IPS-20b (cell line): ENCODE measurements around the gene AKR7A2.

Source experiments
- H3K27ac ChIP-seq: one replicate; pipeline ENCODE4 v1.5.1; 2013; ENCODE audit warnings: low read length
- H3K27me3 ChIP-seq: 2 replicates; pipeline ENCODE4 v1.6.1; 2013; ENCODE audit warnings: mild to moderate bottlenecking, low read length, inconsistent platforms; ENCODE audit not compliant: insufficient read depth
- H3K36me3 ChIP-seq: 2 replicates; pipeline ENCODE4 v1.6.1; 2013; ENCODE audit warnings: low read depth, mild to moderate bottlenecking, inconsistent platforms, low read length, moderate library complexity; ENCODE audit not compliant: insufficient read depth
- H3K4me1 ChIP-seq: 2 replicates; pipeline ENCODE4 v1.6.1; 2013; ENCODE audit warnings: mild to moderate bottlenecking, control low read depth, inconsistent platforms, low read length, moderate library complexity; ENCODE audit not compliant: insufficient read depth
- H3K4me3 ChIP-seq: 2 replicates; pipeline ENCODE4 v1.5.1; 2013; ENCODE audit warnings: mild to moderate bottlenecking, low read length, inconsistent platforms
- H3K9ac ChIP-seq: 2 replicates; pipeline ENCODE4 v1.6.1; 2013; ENCODE audit warnings: low read depth, mild to moderate bottlenecking, inconsistent platforms, low read length, moderate library complexity
- H3K9me3 ChIP-seq: 2 replicates; pipeline ENCODE4 v1.6.1; 2013; ENCODE audit warnings: mild to moderate bottlenecking, low read depth, low read length, inconsistent platforms; ENCODE audit not compliant: insufficient read depth

Gene AKR7A2

DNA sequence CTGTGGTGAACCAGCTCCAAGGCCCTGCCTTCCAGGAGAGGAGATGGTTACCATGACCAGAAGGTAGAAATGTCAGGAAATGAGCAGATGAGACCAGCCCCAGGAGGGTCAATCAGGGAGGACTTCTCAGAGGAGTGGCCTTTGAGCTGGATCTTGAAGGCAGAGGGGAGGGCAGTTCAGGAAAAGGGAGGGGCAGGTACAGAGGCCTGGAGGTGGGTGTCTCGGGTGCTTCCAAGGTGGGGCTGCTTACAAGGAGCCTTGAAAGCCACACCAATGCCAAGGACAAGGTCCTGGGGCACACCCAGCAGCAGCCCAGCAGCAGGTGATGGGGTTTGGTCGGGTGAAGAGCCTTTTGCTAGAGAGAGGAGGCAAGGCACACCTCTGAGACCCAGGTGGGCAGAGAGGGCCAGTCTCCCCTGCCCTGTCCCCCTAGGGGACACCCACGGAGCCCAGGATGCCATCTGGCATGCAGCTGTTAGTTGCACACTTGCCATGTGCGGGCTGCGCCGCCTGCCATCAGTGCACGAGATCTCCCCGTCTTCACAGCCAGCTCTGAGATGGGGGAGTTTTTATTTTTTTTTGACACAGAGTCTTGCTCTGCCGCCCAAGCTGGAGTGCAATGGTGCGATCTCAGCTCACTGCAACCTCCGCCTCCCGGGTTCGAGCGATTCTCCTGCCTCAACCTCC, 18.6 kb upstream of the AKR7A2 start:
- H3K9ac ChIP-seq, result no peak overlapping the region
- H3K4me3 ChIP-seq, result no peak overlapping the region
- no peak overlapping the region for H3K27ac ChIP-seq
- H3K4me1 ChIP-seq, result no peaks in the 10 kb centered on the region
- H3K9me3 ChIP-seq, result no peaks in the 10 kb centered on the region
- no peaks in the 10 kb centered on the region for H3K27me3 ChIP-seq
- peaks cover 19% of the 10 kb centered on the region for H3K36me3 ChIP-seq

- no peak overlapping the region for H3K4me3 ChIP-seq
- H3K36me3 ChIP-seq, result peaks cover 23% of the 10 kb centered on the region
- H3K9me3 ChIP-seq, result no peaks in the 10 kb centered on the region
- H3K4me1 ChIP-seq, result no peaks in the 10 kb centered on the region
- H3K27ac ChIP-seq, result no peak overlapping the region
- H3K27me3 ChIP-seq, result no peaks in the 10 kb centered on the region
- no peak overlapping the region for H3K9ac ChIP-seq
Measured at GRCh38 chr1:19329611-19330010, 17.7 kb upstream of the AKR7A2 start.

- Histone ChIP-seq H3K27ac (no peak overlapping the region), H3K9ac (no peak overlapping the region), H3K4me1 (no peaks in the 10 kb centered on the region)
Measured at GRCh38 chr1:19329188-19329587, 17.2 kb upstream of the AKR7A2 start.

GRCh38 chr1:19328486-19328885, 16.5 kb upstream of the AKR7A2 start:
- Histone ChIP-seq H3K4me3 (no peak overlapping the region), H3K4me1 (no peaks in the 10 kb centered on the region), H3K27me3 (no peaks in the 10 kb centered on the region)

More at GRCh38 chr1:19329188-19329587, 17.2 kb upstream of the AKR7A2 start:
- no peak overlapping the region for H3K4me3 ChIP-seq
- H3K36me3 ChIP-seq, result peaks cover 28% of the 10 kb centered on the region
- H3K27me3 ChIP-seq, result no peaks in the 10 kb centered on the region
- no peaks in the 10 kb centered on the region for H3K9me3 ChIP-seq

DNA sequence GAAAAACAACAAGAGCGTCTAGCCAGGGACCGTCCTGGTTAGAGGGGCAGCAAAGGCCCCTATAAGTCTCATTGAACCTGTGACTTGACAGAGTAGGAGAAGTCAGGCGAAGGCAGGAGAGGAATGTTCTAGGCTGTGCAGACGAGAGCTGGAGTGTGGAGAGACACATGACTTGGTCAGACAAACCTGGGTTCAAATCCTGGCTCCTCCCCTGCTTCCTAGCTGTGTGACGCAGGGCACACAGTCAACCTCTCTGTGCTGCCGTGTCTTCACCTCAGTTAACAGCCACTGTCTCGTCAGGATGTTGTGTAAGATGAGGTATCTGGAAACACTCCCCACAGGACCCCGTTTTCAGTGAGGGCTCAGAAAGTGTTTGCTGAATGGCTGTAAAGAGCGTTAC, 15.8 kb upstream of the AKR7A2 start:
- H3K36me3 ChIP-seq, result peaks cover 30% of the 10 kb centered on the region
- H3K27me3 ChIP-seq, result no peaks in the 10 kb centered on the region
- H3K9ac ChIP-seq, result no peak overlapping the region
- H3K4me1 ChIP-seq, result no peaks in the 10 kb centered on the region
- no peak overlapping the region for H3K27ac ChIP-seq
- H3K4me3 ChIP-seq, result no peak overlapping the region
- H3K9me3 ChIP-seq, result no peaks in the 10 kb centered on the region

More at GRCh38 chr1:19328486-19328885, 16.5 kb upstream of the AKR7A2 start:
- no peaks in the 10 kb centered on the region for H3K9me3 ChIP-seq
- H3K9ac ChIP-seq, result no peak overlapping the region
- peaks cover 30% of the 10 kb centered on the region for H3K36me3 ChIP-seq
- no peak overlapping the region for H3K27ac ChIP-seq

DNA sequence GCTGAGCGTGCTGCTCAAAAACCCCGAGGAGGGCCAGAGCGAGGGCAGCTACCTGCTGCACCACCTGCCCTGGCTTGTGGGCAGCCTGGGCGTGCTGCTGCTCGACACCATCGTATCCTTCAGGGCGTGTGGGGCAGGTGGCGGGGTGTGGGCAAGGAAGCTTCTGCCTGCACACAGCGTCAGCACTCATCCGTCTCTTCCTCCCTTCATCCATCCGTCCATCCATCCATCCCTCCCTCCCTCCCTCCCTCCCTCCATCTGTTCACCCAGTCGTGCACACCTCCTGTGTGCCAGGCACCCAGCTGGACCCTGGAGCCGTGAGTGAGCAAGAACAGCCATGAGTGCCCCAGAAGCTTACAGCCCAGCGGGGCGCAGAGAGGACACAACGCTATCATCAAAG, 15.4 kb upstream of the AKR7A2 start:
- Histone ChIP-seq H3K36me3 (peaks cover 30% of the 10 kb centered on the region), H3K9ac (no peak overlapping the region), H3K4me1 (no peaks in the 10 kb centered on the region), H3K27me3 (no peaks in the 10 kb centered on the region), H3K9me3 (no peaks in the 10 kb centered on the region), H3K27ac (no peak overlapping the region), H3K4me3 (no peak overlapping the region)

DNA sequence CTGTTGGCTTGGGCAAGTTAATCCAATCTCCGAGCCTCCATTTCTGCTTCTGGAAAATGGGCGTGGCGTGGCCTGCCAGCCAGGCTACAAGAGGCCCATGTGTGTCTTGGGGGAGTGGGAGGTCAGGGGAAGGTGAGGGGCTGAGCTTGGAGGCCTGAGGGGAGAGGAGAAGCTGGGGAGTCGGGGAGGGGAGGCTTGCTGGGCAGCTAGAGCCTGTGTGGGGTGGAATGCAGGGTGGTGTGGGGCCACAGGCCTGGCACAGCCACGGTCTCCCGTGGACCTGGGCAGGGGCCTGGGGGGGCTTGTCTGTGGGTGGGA, 14.8 kb upstream of the AKR7A2 start:
- Histone ChIP-seq H3K27me3 (no peaks in the 10 kb centered on the region), H3K27ac (no peak overlapping the region), H3K9me3 (no peaks in the 10 kb centered on the region), H3K4me3 (no peak overlapping the region), H3K4me1 (no peaks in the 10 kb centered on the region), H3K36me3 (peaks cover 30% of the 10 kb centered on the region), H3K9ac (no peak overlapping the region)

GRCh38 chr1:19325958-19326747, 14.2 kb upstream of the AKR7A2 start:
- no peak overlapping the region for H3K9ac ChIP-seq
- H3K36me3 ChIP-seq, result peaks cover 30% of the 10 kb centered on the region
- no peak overlapping the region for H3K27ac ChIP-seq
- no peaks in the 10 kb centered on the region for H3K27me3 ChIP-seq
- H3K4me1 ChIP-seq, result no peaks in the 10 kb centered on the region
- no peaks in the 10 kb centered on the region for H3K9me3 ChIP-seq
- H3K4me3 ChIP-seq, result no peak overlapping the region

GRCh38 chr1:19325368-19325957, 13.5 kb upstream of the AKR7A2 start:
- H3K36me3 ChIP-seq, result peaks cover 30% of the 10 kb centered on the region
- H3K4me3 ChIP-seq, result no peak overlapping the region
- H3K9ac ChIP-seq, result no peak overlapping the region
- no peaks in the 10 kb centered on the region for H3K27me3 ChIP-seq
- H3K27ac ChIP-seq, result no peak overlapping the region
- no peaks in the 10 kb centered on the region for H3K9me3 ChIP-seq
- no peaks in the 10 kb centered on the region for H3K4me1 ChIP-seq

- H3K36me3 ChIP-seq, result peaks cover 30% of the 10 kb centered on the region
- H3K4me3 ChIP-seq, result no peak overlapping the region
- H3K27me3 ChIP-seq, result no peaks in the 10 kb centered on the region
- H3K9ac ChIP-seq, result no peak overlapping the region
- no peak overlapping the region for H3K27ac ChIP-seq
- H3K4me1 ChIP-seq, result no peaks in the 10 kb centered on the region
- no peaks in the 10 kb centered on the region for H3K9me3 ChIP-seq
Measured at GRCh38 chr1:19324665-19324990, 12.7 kb upstream of the AKR7A2 start.

DNA sequence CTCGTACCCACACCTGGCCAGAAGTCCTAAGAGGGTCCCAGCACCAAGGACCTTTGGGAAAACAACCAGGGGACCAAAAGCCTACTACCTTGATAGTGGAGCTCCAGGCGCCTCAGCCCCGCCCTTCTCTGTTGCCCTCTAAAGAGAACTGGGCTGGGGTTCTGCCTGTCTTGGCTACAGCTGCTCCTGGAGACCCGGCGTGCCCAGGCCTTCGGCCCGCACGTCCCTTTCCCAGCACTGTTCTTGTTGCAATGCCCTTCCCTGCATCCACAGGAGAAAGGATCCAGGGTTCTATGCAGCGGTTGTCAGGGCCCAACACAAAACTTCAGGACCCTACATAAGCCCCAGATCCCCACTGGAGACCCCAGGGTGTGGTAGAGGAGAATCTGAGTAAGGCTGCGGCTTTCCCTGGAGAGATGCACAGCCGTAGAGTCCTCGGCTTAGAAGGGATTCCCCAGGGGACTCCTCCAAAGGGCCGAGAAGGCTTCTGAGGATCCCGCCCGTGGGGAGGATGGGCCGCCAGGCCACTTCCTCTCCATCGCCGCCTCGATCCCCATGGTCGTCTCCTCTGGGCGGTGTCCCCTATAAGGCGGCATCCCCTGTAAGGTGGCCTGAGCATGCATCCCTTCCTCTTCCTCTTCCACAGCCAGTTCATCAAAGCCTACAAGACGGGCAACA, 12.2 kb upstream of the AKR7A2 start:
- no peaks in the 10 kb centered on the region for H3K9me3 ChIP-seq
- no peak overlapping the region for H3K9ac ChIP-seq
- no peaks in the 10 kb centered on the region for H3K27me3 ChIP-seq
- no peaks in the 10 kb centered on the region for H3K4me1 ChIP-seq
- H3K36me3 ChIP-seq, result peaks cover 33% of the 10 kb centered on the region
- no peak overlapping the region for H3K27ac ChIP-seq
- no peak overlapping the region for H3K4me3 ChIP-seq
